RCC 7860 (cell line): Measurements from ENCODE around the gene EBLN2.

Experiments
- DNase-seq: peaks from one replicate; pipeline ENCODE4 v3.0.0-alpha.2; 2015; ENCODE audit warnings: low spot score
- FAIRE-seq: peaks from 2 replicates; lab custom pipeline; 2012; peaks lifted over from hg19 to GRCh38; lab: Jason Lieb, UNC

EBLN2 gene

GRCh38 chr3:73061416-73061815, at the start of gene EBLN2:
Gene EBLN2 (plus strand): TSS chr3:73061659. CDS start chr3:73062082, 423 bp downstream.
- no peak for DNase-seq
- no peak for FAIRE-seq

GRCh38 chr3:73018298-73018697, 43.2 kb upstream of the EBLN2 start:
- no peak for FAIRE-seq
- no peak for DNase-seq

- FAIRE-seq = no peak
These were observed 42.5 kb upstream of the EBLN2 start for GRCh38 chr3:73018790-73019441.

GRCh38 chr3:73021301-73021835, 40.1 kb upstream of the EBLN2 start:
- FAIRE-seq (no peak), DNase-seq (no peak)

More at GRCh38 chr3:73018790-73019441, 42.5 kb upstream of the EBLN2 start:
- no peak for DNase-seq

- DNase-seq (no peak), FAIRE-seq (no peak)
These were observed 36.6 kb upstream of the EBLN2 start for GRCh38 chr3:73024836-73025235.

GRCh38 chr3:73026111-73026759, 35.2 kb upstream of the EBLN2 start:
- no peak for FAIRE-seq
- DNase-seq = no peak

GRCh38 chr3:73026760-73027113, 34.7 kb upstream of the EBLN2 start:
- FAIRE-seq = no peak
- DNase-seq = no peak

GRCh38 chr3:73028803-73029202, 32.7 kb upstream of the EBLN2 start:
- DNase-seq = no peak
- no peak for FAIRE-seq

- peak; percentile 57 for DNase-seq
- peak; percentile 78 for FAIRE-seq
These were observed 32.1 kb upstream of the EBLN2 start for GRCh38 chr3:73029321-73029796.

GRCh38 chr3:73030073-73030597, 31.3 kb upstream of the EBLN2 start:
- DNase-seq (no peak), FAIRE-seq (no peak)

GRCh38 chr3:73031573-73032103, 29.8 kb upstream of the EBLN2 start:
- FAIRE-seq (no peak), DNase-seq (no peak)

GRCh38 chr3:73036694-73037591, 24.5 kb upstream of the EBLN2 start:
- DNase-seq (no peak), FAIRE-seq (no peak)

- FAIRE-seq (no peak), DNase-seq (no peak)
These were observed 19.9 kb upstream of the EBLN2 start for GRCh38 chr3:73041537-73041936.

- DNase-seq (no peak), FAIRE-seq (no peak)
These were observed 18.0 kb upstream of the EBLN2 start for GRCh38 chr3:73043414-73043813.

- FAIRE-seq (no peak), DNase-seq (no peak)
These were observed 16.1 kb upstream of the EBLN2 start for GRCh38 chr3:73045391-73045790.

- FAIRE-seq (no peak), DNase-seq (no peak)
These were observed 15.3 kb upstream of the EBLN2 start for GRCh38 chr3:73046195-73046594.

- FAIRE-seq = no peak
- DNase-seq = no peak
These were observed 12.1 kb upstream of the EBLN2 start for GRCh38 chr3:73049319-73049718.

- DNase-seq (no peak), FAIRE-seq (no peak)
These were observed 8.6 kb upstream of the EBLN2 start for GRCh38 chr3:73052857-73053256.

- DNase-seq = no peak
- no peak for FAIRE-seq
These were observed 5.9 kb upstream of the EBLN2 start for GRCh38 chr3:73055583-73055982.

GRCh38 chr3:73056014-73056844, 5.2 kb upstream of the EBLN2 start:
- DNase-seq (peak; percentile 15), FAIRE-seq (peak; percentile 79)
